Nucleus accumbens (tissue), 56 donors: ENCODE data around the gene SLC38A1.

Source experiments
- DNase-seq, 56 donors: peaks; one replicate each; lab custom pipeline; 2025; lab: John Stamatoyannopoulos, UW

Gene SLC38A1

DNA sequence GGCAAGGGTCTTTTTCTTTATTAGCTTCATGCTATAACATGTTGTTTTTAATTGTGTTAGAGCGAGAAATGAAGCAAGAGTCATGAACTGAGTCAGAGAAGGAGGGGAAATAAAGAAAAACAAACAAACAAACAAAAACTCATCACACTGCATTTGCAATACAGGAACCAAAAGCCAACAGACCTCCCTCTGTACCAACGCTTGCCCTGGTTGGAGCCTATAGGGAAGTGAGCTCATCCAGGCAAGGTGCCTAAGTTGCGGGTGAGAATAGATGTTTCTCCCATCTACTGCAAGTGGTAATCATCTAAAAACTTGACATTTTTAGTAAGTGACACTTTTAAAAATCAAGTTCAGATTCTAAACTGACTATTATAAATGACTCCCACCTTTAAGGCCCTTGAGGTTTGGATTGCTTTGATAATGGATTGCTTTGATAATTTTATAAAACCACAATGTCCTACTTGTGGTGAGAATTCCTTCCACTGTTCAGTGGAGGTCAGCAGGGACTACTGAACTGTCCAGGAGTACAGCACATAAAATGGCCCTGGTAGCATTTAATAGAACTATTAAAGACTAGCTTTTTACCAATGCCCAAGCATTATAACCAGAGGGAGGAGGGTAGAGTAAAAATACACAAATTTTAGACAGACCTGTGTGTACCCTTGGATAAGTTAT is 31.3 kb downstream of the SLC38A1 start:
- no peak for DNase-seq

DNA sequence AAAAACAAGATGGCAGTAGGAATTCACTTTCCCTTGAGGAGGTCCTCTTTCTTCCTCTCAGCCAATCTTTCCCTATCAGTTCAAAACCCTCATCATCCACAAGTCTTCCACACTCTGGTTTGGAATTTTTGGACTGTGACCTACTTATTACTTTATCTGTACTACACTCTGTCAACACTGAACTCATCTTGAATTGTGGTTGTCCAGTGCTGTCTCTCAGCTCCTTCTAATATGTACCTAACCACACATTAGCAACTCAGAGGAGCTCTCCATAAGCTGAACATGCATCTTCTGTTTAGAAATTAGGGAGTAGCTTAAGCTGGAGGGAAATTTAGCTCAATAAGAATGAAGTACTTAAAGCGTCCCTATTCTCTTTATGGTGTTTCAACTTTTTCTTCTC is 34.8 kb downstream of the SLC38A1 start:
- no peak for DNase-seq

DNA sequence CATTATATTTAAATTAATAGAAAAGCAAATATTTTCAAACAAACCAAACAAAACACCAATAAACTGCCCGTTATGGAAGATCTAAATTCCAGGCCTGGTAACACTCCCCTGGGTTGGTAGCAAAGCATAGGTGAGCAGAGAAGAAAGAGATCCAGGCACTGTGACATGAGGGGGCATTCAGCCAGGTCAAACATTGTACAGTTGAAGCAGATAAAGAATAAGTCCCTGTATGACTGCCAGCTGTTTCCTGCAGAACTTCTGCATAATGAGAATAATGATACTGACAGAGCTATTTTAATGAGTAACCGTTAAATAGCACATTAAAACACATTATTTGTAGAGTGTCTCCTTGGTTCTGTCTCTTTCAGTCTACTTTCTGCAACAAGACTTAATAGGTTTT is 35.4 kb downstream of the SLC38A1 start:
- no peak for DNase-seq

DNA sequence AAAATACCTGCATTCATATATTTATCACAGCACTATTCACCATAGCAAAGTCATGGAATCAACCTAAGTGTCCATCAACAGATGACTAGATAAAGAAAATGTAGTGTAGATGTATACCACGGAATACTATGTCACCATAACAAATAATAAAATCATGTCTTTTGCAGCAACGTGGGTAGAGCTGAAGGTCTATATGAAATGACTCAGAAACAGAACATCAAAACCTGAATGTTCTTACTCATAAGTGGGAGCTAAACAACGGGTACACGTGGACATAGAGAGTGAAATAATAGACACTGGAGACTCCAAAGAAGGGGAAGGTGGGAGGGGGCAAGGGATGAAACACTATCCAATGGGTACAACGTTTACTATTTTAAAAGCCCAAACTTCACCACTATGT is 37.9 kb downstream of the SLC38A1 start:
- no peak for DNase-seq

DNA sequence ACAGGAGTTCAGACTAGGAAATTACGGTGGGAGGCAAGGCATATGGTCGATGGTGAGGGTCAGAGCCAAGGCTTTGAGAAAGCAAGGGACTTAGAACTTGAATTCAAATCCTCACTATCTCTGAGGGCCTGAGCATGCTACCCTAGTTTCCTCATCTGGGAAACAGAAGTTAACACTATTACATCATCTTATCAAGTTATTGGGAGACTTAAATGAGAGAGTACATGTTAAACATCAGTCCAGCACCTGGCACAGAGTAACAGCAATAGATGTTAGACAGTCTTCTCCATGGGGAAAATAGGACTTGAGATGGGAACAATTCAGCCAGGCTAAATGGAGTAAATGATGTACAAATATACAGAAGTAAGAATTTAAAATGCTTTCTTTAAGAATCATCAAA is 38.5 kb downstream of the SLC38A1 start:
- DNase-seq, result no peak

DNA sequence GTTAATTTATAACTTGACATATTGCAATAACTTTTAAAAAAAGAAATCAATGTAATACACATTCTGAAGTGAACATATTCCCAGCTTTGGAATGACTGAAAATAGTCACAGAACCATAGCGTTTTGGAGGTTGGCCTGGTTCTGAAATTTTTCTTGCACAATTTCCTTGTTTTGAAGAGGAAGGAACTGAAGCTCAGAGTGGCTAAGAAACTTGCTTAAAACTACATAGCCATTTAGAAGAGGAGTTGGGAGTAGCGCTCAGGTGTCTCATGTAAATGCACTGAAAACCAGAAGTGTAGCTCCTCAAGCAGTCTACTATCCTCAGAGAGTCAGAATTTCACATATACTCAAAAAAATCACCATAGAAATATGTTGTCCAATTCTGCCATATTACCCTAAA is 41.2 kb downstream of the SLC38A1 start:
- DNase-seq, result no peak

DNA sequence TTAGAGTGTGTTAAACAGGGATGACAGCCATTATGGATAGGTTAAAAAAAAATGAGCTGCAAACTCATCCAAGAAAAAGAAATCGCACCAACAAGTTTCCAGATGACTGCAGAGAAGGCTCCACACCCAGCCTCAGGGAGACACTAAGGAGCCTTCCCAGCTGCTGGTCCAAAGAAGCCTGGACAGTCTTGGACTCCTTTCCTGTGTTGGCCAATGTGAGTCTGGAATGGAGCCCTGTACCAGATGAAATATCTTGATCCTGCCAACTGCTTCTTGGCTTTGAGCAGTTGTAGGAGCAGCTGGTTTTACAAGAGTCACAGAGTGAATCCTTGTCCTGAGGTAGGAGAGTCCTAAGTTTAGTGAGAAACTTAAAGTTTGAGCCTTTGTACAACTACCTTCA is 44.5 kb downstream of the SLC38A1 start:
- DNase-seq, result peak in 9 of 56 donors; percentile 1 to 33 (median 16)

DNA sequence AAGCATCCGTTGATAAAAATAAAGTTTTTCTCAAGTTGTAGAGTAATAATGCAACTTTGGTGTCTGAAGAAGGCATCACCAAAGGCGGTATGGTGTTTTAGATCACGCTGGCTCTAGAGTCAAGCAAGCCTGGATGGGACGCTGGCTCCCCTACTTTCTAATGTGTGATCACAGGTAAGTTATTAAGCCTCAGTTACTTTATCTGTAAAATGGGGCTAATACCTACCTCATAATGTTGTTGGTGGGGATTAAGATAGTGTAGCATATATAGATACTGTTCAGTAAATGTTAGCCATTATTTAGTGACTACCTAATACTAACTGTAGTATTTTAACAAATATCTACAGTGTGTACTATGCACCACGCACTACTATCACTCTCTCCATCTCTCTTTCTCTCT is 45.8 kb downstream of the SLC38A1 start:
- DNase-seq, result no peak

DNA sequence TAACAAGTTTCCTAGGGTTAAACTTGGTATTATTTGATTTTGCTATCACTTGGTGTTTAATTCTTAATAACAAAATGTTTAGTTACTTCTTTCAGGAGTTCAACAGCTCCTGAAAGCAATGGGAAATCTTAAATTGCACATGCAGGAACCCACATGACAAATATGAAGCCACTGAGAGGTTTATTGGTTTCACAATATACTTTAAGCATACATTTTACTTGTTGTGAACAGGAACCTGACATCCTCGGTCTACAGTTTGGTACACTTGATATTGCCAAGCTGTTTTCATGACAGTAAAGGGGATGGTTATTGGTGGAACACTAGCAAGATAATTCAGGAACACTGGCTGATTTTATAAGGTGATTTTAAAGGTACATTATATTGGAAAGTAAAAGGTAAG is 46.2 kb downstream of the SLC38A1 start:
- no peak for DNase-seq

DNA sequence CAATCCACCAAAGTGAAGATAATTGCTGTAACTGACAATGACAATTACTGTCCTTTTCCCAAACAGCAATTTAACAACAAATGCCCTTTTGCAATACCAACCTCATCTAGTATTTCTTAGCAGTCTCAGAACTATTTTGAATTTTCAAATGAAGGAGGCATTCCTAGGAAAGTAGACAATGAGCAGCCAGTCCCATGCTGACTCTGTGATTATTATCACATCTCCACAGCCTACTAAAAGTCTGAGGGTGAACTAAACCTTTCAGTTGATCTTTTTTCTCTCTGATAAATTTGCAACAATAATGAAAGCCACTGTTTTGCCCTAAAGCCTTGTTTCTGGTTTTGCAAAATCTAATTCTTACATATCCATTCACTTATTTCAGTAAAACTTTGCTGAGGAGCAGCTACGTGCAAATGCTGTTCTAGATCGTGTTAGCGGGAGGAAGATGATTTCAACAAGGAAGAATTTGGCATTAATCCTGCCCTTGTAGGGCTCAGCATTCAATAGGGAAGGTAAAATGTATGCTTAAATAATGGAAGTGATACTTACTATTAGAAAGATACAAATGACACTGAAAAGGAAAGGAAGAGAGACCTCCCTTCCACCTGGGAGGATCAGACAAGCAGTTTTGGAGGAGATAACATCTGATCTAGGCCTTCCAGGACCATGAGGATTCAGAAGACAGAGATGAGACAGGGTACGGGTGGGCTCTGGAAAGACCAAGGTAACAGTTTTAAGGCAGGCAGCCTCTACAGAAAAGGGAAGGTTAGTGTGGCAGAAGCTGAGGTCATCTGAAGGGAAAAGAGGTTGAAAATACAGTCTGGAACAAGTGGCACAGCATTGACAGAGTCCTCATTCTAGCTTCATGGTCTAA is 47.4 kb downstream of the SLC38A1 start:
- DNase-seq, result no peak

DNA sequence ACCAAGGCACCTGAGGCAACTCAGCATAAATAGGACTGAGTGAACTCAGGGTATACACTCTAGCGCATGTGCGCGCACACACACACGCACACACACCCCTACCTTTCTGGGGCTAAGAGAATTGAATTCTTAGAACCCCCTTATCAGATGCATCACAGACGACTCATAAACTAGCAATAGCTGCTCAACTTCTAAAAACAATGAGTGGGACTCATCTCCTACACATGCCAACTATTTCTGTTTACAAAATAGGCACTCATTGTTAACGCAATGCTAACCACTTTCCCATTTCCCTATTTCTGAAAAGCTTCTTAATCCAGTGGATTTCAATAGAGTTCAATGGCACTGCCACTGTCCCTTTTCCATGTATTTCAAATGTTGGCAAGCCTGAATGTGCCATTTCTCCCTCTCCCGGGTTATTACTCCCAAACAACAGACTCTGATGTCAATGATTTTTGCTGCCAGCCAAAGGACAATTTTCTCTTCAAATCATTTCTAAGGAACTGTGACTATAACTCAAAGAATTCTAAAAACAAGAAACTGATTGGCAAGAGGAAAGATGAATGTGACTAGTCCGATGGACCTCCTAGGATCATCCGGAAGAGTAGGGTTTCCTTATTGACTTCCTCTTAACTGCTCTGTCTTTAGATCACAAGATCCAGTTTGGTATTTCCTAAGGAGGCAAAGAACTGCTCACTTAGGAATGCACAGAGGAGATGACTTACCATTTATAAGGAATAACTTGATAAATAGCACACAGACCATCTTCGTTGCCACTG is 48.8 kb downstream of the SLC38A1 start:
- DNase-seq, result peak in 3 of 56 donors; percentile 4 to 18 (median 8)

DNA sequence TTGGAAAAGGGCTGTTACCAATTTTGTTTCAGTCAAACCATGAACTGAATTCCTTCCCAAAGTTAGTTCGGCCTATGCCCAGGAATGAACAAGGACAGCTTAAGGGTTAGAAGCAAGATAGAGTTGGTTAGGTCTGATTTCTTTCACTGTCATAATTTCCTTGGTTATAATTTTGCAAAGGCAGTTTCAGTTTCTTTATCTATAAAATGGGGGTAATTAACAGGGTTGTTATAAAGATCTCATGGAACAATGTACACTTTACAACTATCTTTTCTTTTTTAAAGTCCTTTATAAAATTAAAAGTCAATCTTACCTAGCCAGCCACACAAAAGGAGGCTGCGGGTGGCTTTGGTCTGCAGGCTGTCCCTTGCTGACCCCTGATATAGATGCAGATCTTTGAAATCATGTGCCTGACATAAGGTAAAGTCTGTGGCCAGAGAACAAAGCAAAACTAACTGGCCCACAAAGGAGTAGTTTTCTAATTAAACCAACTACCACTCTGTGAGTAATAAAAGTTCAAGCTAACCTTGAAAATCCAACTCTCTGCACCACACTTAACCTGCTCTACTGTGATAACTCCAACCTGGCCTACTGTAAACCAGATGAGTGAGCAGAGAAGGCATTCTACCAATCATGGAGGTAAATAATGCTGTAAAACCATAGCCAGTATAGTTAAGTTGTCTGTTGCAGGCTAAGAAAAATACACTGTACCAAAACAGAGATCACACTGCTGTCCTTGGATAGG is 49.5 kb downstream of the SLC38A1 start:
- no peak for DNase-seq

DNA sequence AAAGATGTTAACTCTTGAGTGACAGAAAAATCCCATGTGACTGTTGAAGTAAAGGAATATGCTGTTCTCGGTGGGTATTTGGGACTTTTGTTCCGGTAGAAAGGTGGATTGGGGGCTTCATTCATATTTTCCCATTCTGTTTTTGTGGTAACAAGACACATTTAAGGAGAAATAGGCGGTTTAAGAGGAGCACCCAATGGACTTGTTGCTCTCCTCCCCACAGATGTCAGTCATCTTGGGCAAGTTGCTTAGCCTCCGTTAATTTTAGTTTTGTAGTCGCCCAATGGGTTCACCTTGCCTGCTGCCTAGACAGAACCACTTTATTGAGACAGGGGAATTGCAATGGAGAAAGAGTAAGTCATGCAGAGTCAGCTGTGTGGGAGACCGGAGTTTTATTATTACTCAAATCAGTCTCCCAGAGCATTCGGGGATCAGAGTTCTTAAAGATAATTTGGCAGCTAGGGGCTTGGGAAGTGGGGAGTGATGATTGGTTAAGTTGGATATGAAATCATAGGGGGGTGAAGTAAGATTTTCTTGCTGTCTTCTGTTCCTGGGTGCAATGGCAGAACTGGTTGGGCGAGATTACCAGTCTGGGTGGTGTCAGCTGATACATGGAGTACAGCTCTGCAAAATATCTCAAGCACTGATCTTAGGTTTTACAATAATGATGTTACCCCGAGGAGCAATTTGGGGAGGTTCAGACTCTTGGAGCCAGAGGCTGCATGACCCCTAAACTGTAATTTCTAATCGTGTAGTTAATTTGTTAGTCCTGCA is 50.3 kb downstream of the SLC38A1 start:
- no peak for DNase-seq

DNA sequence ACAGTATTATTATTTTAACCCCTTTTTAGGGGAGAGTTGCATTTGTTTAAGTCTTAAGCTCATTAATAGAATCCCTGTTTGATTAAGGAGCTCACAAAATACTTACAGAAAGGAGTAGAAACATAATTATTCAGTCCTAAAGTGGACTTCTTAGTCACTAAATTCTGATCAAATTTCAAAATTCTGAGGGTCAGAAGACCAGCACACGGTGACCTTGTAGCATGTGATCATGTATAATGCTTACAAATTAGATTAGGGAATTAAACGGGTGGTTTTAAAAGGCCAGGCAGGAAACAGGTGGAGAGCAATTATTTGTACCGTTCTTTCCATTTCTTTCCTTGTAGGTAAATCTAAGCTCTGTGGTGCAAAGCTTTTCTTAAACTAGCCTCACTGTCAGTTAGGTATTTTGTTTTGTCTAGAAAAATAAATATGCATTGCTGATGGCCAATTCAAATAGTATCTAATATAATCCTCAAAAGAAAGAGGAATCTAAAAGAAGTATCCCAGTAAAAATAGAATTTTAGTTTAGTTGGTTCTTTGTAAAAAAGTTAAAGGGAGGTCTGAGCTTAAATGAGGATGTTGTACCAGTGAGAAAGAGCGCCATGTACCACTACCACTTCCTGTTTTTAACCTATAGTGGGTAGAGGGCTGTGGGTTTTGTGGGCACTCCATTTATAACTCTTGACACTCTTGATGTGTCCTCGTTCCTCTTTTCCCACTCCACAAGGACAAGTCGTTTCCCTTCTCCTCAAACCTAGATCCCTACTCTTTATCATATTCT is 51.1 kb downstream of the SLC38A1 start:
- DNase-seq, result peak in 5 of 56 donors; percentile 7 to 20 (median 11)

DNA sequence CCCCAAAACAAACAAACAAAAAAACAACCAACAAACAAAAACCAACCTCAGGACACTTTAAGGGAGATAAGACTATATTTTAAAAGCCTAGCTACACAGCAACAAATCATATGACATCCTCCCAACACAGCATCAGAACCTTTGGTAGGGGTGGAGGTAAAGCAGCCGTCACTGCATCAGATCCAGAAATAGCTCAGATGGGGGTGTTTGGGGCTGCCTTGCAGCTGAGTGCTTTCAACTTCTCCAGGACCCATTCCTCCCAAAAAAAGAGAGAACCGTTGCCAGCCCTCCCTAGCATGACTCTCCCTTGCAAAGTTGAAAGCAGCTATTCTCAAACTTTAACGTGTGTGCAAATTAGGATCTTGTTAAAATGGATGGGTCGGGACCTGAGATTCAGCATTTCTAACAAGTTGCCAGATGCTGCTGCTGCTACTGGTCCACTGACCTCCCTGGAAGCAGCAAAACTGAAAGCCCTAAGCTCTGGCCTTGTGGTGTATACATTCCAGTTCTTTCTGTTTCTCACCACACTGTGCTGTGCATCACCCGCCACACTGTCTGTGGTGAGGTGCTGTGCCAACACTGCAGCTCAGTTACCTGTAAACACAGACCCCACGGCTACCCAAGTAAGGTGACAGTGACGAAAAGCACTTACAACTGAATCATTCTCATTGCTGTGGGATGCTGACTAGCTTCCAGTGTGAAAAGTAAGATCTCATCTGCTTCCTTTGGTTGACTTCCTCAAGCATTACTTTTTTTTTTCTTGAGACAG is 54.0 kb downstream of the SLC38A1 start:
- no peak for DNase-seq

DNA sequence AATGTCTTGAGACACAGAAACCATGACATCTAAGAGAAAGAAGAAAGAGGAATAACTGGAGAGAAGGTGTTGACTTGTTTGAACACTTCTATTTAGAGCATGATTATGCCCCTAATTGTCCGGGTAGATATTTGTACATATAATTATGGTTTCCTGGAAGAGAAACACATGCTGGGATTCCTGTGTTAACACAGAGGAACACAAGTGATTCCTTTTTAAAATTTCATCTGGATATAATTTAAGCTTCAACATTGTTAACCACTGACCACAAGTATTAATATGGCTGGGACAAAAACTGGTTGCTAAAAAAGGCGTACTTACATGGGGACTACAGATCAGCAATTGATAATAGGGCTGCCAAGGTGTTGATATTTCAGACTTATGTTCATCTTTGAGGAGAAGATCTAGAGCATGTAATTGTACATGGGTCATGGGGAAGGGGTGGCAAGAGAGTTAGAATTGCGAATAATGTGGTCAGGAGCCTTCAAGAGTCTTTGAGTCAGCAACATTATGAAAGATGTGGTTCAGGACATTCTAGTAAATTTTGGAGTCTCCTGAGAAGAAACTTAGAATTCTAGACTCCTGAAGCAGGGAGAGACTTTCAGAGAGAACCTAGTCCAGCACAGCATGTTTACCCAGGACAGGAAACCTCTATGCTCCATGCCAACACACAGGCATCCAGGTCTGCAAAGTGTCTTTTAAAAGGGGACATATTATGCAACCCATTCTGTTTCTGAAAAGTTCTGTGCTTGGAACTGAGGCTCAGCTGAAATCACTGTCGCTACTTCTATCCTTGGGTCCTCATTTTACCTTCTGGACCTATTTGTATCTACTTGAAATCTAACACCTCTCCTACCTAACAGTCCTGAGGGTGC is 56.5 kb downstream of the SLC38A1 start:
- no peak for DNase-seq

DNA sequence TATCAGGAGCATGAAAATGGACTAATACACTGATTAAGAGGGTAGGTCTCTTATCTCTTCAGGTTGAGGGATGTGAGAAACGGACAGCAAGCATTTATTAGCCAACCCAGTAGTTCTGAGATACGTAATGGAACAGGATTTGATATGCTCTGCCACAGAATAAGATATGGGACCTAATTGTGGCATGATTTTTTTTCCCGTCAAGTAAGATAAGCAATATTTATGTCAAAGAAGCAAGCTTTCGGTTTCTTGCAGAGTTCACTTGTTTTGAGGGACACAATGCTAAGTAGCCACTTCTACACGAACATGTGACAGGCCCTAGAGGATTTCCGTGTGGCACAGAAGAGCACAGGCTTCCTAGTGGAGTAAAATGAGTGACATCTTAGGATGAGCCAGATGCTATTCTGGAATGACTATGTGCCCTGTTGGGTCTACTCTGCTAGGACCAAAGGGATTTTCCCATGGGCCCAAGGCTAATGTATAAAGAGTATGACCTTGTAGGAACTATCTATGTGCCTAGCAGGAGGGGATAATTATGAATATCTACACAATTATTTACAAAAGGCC is 57.9 kb downstream of the SLC38A1 start:
- DNase-seq, result no peak
